Embryonic facial prominence (tissue), 1 donor: ENCODE measurements around the gene ECEL1.

Experiments
- DNase-seq: peaks from one replicate; pipeline ENCODE4 v3.0.0-alpha.2; 2016; ENCODE audit errors: extremely low spot score

Gene ECEL1

GRCh38 chr2:232498452-232498851 lies 10.8 kb upstream of the ECEL1 start:
- no peak for DNase-seq

GRCh38 chr2:232497348-232497747 lies 9.7 kb upstream of the ECEL1 start:
- no peak for DNase-seq

GRCh38 chr2:232496501-232497270 lies 9.1 kb upstream of the ECEL1 start:
- no peak for DNase-seq

GRCh38 chr2:232495292-232495691 lies 7.7 kb upstream of the ECEL1 start:
- no peak for DNase-seq

GRCh38 chr2:232494542-232494941 lies 6.9 kb upstream of the ECEL1 start:
- no peak for DNase-seq

GRCh38 chr2:232493701-232494474 lies 6.3 kb upstream of the ECEL1 start:
- DNase-seq: no peak

GRCh38 chr2:232492963-232493700 lies 5.5 kb upstream of the ECEL1 start:
- DNase-seq: no peak

GRCh38 chr2:232492236-232492848 lies 4.7 kb upstream of the ECEL1 start:
- no peak for DNase-seq

- DNase-seq: no peak
These were observed 3.6 kb upstream of the ECEL1 start for GRCh38 chr2:232491139-232491780.

- no peak for DNase-seq
These were observed 2.8 kb upstream of the ECEL1 start for GRCh38 chr2:232490221-232491138.

GRCh38 chr2:232489516-232490220 lies 2.0 kb upstream of the ECEL1 start:
- no peak for DNase-seq

- no peak for DNase-seq
These were observed 1.2 kb upstream of the ECEL1 start for GRCh38 chr2:232488721-232489300.

- DNase-seq: no peak
These were observed 570 bp upstream of the ECEL1 start for GRCh38 chr2:232488097-232488711.

GRCh38 chr2:232486558-232487384 lies 863 bp downstream of the ECEL1 start:
- no peak for DNase-seq

GRCh38 chr2:232485757-232486557 lies 1.7 kb downstream of the ECEL1 start:
- DNase-seq: no peak

- no peak for DNase-seq
These were observed 2.3 kb downstream of the ECEL1 start for GRCh38 chr2:232485348-232485756.
